OCI-LY3 (cell line): ENCODE results near the gene NID1.

Experiments
- EZH2phosphoT487 ChIP-seq: fragments of 200-600 bp; shearing (Covaris generic); IDR thresholded peaks from 2 replicates; pipeline ENCODE4 v1.6.1; 2018; ENCODE audit warnings: antibody characterized with exemption, mixed run types, low read depth
- TF ChIP-seq, protein P1 (sequence below): fragments of 200-600, 300-600 bp; sonication (generic); IDR thresholded peaks from 2 replicates; pipeline ENCODE4 v1.5.1; 2014; ENCODE audit warnings: antibody characterized with exemption, low read length, low read depth

DNA sequence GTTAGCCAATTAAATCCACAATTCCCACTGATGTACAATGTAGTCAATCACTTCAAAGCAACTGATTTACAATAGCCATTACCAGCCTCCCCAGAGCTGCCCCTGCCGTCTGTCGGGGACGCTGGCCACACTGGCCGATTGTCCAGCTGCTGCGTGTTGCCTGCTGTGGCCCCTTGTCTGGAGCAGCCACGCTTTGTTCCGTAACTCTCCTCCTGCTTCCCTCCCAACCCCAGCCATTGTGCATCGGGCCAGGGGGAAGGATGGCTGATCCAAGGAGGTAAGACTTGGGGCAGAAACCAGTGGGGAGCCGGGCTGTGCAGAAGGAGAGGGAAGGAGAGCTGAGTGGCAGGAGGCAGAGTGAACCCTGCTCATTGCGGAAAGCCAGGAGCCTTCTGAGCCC, 114.6 kb downstream of the NID1 start:
- TF ChIP-seq, protein P1, sequence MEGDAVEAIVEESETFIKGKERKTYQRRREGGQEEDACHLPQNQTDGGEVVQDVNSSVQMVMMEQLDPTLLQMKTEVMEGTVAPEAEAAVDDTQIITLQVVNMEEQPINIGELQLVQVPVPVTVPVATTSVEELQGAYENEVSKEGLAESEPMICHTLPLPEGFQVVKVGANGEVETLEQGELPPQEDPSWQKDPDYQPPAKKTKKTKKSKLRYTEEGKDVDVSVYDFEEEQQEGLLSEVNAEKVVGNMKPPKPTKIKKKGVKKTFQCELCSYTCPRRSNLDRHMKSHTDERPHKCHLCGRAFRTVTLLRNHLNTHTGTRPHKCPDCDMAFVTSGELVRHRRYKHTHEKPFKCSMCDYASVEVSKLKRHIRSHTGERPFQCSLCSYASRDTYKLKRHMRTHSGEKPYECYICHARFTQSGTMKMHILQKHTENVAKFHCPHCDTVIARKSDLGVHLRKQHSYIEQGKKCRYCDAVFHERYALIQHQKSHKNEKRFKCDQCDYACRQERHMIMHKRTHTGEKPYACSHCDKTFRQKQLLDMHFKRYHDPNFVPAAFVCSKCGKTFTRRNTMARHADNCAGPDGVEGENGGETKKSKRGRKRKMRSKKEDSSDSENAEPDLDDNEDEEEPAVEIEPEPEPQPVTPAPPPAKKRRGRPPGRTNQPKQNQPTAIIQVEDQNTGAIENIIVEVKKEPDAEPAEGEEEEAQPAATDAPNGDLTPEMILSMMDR = no peak
- TF ChIP-seq EZH2phosphoT487 = no peak
